NB4 (cell line): ENCODE measurements around the gene TPST2.

Experiments
- CTCF ChIP-seq: IDR thresholded peaks from one replicate; pipeline ENCODE4 v1.5.1; 2012; ENCODE audit warnings: low read depth, low read length
- MAX ChIP-seq: IDR thresholded peaks from 2 replicates; pipeline ENCODE4 v1.6.1; 2011; ENCODE audit warnings: low read depth, low read length
- POLR2A ChIP-seq: IDR thresholded peaks from 2 replicates; pipeline ENCODE4 v1.6.1; 2011; ENCODE audit warnings: mild to moderate bottlenecking; ENCODE audit not compliant: insufficient read length; ENCODE audit errors: extremely low read depth

GRCh38 chr22:26499188-26499703 is 90.7 kb downstream of the TPST2 start:
- TF ChIP-seq POLR2A (no peak), CTCF (no peak), MAX (no peak)
